HFF-Myc (cell line): ENCODE results near the gene RSPH3.

ENCODE experiments used
- DNase-seq: peaks from one replicate; pipeline ENCODE4 v3.0.0-alpha.2; 2011; ENCODE audit warnings: low read depth; ENCODE audit errors: extremely low read depth
- H3K4me3 ChIP-seq: replicated peaks from 2 replicates; pipeline ENCODE4 v1.5.1; 2011; ENCODE audit warnings: low read depth, mild to moderate bottlenecking, control low read depth, low read length
- CTCF ChIP-seq: IDR thresholded peaks from 2 replicates; pipeline ENCODE4 v1.5.1; 2012; ENCODE audit warnings: mild to moderate bottlenecking, low read depth, low read length, control low read depth; ENCODE audit errors: missing control alignments

RSPH3 gene

GRCh38 chr6:158942349-158942748 lies 57.7 kb downstream of the RSPH3 start:
- no peak for TF ChIP-seq CTCF
- H3K4me3 ChIP-seq = no peak overlapping the region
- DNase-seq = no peak

- TF ChIP-seq CTCF = no peak
- H3K4me3 ChIP-seq = no peak overlapping the region
- no peak for DNase-seq
Measured at GRCh38 chr6:158941246-158941645, 58.8 kb downstream of the RSPH3 start.

GRCh38 chr6:158939255-158940159 lies 60.5 kb downstream of the RSPH3 start:
- H3K4me3 ChIP-seq = peak overlapping the region; percentile 23
- no peak for TF ChIP-seq CTCF
- DNase-seq = no peak

- no peak for DNase-seq
- no peak for TF ChIP-seq CTCF
- peak overlapping the region; percentile 23 for H3K4me3 ChIP-seq
Measured at GRCh38 chr6:158938811-158939254, 61.2 kb downstream of the RSPH3 start.

GRCh38 chr6:158938220-158938619 lies 61.8 kb downstream of the RSPH3 start:
- DNase-seq = no peak
- no peak overlapping the region for H3K4me3 ChIP-seq
- no peak for TF ChIP-seq CTCF

- no peak overlapping the region for H3K4me3 ChIP-seq
- no peak for TF ChIP-seq CTCF
- DNase-seq = no peak
Measured at GRCh38 chr6:158934157-158934556, 65.8 kb downstream of the RSPH3 start.
